SIG-M5 (cell line): ENCODE data around the gene POLN.

Experiments used
- DNase-seq: peaks from one replicate; lab custom pipeline; 2025; lab: John Stamatoyannopoulos, UW

POLN gene

DNA sequence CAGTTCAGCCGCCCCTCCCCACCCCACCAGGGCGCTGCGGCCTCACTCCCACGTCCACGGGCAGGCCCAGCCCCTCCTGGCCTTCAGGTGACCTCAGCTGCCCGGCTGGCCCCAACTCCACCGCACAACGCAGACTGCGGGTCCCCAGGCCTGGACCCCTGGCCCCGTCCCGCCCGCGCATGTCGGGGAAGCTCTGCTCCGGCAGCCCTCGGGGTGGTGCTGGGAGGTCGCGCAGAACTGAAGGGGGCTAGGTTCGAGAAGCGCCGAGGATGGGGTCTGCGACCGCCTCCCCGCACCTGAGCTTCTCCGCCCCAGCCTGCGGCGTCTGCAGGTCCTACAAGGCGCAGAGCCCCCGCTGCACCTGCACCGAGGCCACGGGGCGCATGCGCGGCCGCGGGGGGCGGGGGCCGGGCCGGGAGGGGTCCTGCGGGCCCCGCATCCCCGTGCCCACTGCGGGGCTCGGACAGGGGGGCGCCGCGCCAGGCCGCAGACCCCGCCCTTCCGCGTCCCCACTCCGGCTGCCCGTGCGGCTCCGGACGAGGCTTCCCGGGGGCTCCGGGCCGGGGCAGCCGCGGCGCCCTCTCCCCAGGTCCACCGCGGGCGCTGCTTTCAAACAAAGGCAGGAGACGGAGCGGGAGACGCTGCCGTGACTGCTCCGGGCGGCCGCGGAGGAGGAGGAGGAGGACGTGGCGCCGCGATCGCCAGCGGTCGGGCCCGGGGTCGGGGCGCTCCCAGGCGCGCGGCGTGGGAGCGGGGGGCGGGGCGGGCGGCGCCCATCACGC, 183.5 kb downstream of the POLN start:
- no peak for DNase-seq

DNA sequence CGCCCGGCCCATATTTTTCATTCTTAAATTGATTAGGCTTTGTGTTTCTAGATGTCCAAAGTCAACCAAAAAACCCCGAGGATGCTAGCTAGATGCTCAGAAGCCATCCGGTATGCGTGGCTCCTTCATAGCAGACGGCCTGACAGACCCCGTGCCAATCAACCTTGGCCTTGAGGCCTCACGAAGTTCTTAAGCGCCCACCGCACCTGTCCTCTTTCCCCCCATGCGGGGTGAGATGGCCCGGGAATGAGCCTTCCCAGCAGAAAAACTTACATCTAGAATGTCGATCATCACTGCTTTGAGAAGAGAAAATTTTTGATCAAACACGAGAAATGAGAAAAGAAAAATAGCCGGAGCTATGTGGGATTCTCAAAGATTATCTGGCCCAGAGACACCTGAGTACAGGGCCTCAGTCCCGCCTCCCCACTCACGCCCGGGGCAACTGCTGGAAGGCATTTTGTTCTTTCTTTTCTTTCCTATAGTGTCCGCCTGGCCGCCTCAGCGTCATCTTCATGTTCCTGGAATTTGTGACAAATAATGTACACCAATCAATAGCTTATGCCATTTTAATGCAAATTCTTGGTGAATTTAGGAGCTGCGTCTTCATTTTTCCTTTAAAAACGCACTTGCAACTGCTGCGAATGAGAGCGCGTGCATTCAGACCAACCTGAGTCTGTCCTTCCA, 184.4 kb downstream of the POLN start:
- no peak for DNase-seq

GRCh38 chr4:2054217-2054616, 187.7 kb downstream of the POLN start:
- DNase-seq, result no peak

- no peak for DNase-seq
Measured at GRCh38 chr4:2051086-2051485, 190.8 kb downstream of the POLN start.

- DNase-seq, result no peak
Measured at GRCh38 chr4:2049811-2050210, 192.1 kb downstream of the POLN start.

DNA sequence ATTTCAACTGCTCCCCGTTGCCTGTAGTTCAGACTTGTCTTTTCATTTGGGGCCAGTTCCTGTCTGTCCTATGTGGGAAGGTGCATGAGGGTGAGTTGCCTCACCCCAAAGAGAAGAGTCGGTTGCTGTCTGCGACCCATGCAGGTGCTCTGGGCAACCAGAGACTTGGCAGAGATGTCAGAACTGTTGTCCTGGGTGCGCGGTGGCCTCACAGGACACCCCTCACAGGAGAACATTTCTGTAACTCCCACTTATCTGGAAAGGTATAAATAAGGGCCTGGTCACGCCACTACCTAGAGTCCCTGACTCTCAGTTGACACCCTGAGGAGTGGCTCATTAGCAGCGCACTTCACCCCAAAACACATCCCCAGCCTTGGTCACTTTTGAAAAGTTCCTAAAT, 192.5 kb downstream of the POLN start:
- DNase-seq, result no peak

DNA sequence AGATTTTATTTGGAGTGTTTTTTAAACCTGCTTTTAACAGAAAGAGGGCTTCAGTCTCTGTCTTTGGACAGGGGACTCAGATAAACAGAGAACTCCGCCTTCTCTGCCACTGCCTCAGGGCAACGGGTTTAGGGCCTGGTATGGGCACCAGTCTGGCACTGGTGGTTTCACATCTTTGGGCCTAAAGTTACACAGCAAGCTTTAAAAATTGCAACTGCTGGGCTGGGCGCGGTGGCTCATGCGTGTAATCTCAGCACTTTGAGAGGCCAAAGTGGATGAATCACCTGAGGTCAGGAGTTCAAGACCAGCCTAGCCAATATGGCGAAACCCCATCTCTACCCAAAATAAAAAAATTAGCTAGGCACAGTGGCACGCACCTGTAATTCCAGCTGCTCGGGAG, 193.1 kb downstream of the POLN start:
- no peak for DNase-seq

- DNase-seq, result no peak
Measured at GRCh38 chr4:2047781-2048581, 193.9 kb downstream of the POLN start.

DNA sequence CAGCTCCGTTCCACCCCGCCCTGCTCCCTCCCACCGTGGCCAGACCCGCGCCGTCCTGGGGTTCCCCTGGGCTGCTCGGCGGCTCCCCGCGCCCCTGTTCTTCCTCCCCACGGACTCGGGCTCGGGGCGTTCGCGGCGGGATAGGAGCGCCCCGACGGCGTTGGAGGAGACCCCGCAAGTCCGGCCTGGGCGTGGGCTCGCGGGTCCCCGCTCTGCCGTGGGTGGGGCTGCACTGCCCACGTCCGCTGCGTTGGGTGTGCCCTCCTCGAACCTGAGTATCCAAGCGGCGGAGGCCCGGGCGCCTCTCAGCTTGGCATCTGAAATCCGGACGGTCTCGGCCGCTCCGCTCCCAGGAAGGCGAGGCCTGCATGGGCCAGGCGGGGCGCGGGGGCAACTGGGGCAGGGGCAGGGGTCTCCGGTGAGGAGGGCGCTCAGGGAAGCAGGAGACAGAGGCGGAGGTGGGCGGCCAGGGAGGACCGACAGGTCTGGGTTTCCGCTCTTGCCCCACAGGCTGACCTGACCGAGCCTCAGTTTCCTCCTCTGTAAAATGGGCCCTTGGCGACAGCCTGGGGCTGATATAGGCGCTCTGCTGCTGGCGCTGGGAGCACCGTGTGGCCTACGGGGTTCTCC, 194.8 kb downstream of the POLN start:
- no peak for DNase-seq

DNA sequence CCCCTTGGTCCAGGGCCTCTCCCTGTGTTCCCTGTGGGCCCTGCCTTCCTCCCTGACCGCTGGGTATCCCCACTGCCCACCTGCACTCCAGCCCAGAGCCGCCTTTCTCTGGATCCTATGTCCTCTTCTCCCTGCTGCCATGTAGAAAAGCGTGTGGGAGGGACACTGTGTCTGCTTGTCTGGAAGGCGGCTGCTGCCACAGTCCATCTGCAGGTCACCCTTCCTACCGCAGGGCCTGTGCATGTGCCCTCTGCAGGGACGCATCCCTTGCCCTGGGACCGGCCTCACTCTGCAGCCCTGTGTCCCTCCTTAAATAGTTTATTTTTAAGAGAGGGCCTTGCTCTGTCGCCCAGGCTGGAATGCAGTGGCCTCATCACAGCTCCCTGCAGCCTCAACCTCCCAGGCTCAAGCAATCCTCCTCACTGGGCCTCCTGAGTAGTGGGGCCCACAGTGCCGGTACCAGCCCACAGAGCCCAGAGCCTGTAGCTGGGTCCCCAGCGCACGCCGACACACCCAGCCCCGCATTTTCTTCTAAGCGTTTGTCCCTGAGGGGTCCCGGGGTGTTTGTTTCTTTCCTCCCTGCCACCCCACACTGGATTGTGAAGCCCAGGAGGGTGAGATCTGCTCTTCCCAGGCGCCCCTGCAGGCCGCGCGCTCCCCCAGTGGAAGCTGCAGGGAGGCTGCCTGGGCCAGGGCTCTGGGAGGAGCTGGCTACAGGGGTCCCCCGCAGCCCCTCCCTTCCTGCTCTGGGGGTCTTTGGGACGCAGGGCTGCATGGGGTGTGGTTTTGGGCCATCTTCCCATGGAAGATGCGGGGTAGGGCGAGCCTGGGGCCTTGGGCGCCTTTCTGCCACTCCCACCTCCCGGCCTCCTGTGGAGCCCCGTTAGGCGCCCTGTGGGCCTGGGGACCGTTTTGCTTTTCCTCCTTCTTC, 195.6 kb downstream of the POLN start:
- DNase-seq, result no peak

DNA sequence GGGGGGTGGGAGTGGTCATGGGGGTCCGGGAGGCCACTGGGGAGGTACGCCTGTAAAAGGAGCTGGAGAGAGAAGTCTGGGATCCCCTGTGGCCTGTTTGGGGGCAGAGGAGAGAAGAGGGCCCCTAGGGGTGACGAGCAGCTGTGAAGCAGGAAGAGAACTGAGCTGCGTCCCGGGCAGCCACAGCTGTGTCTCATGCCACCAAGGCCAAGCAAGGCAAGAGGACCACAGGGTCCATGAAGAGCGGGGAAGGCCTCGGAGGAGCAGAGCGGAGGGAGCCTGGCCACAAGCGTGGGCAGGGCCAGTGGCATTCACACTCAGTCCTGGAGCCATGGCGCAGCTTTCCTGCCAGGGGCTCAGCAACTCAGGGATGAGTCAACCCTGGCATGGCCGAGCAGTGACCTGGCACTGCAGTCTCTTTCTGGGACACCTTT, 196.4 kb downstream of the POLN start:
- DNase-seq, result no peak

DNA sequence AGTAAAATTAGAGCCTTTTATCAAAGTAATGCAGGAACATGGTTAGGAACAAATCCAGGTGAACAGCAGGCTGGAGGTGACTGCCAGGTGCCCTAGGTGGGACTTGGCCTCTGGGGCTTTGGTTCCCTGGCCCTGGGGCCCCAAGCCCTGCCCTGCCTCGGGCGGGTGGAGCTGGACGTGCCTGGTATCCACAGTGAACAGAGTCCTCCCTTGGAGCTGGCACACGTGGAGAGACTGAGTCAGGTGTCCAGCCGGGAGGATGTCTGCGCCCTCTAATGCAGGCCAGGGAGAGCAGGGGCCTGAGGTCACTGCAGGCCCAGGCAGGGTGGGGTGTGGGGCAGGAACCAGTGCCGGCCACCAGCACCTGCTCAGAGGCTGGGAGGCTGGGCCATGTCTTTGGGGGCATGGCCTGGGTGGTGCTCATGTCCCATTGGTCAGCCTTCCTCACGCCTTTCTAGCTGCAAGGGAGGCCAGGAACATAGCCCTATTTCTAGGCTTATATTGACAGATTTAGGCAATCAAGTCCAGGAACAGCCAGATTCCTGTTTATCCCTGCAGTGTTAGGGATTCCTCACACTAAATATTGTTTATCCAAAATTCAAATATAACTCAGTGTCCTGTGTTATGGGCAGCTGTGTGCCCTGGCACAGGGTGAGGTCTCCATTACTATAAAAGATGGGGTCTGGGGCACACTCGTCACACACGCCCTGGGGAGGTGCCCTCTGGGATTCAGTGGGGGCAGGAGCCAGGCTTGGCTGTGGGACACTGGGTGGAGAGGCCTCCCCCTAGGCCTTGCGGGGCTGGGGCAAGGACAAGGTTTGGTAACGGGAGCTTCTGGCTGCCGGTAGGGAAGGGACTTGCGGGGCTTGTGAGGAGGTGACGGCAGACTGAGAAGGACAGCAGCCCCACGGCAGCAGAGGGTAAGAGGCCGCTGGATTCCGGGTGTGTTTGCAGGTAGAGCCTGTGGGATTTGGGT, 197.1 kb downstream of the POLN start:
- no peak for DNase-seq

GRCh38 chr4:2044119-2044485, 197.8 kb downstream of the POLN start:
- no peak for DNase-seq

- no peak for DNase-seq
Measured at GRCh38 chr4:2043396-2044118, 198.4 kb downstream of the POLN start.

DNA sequence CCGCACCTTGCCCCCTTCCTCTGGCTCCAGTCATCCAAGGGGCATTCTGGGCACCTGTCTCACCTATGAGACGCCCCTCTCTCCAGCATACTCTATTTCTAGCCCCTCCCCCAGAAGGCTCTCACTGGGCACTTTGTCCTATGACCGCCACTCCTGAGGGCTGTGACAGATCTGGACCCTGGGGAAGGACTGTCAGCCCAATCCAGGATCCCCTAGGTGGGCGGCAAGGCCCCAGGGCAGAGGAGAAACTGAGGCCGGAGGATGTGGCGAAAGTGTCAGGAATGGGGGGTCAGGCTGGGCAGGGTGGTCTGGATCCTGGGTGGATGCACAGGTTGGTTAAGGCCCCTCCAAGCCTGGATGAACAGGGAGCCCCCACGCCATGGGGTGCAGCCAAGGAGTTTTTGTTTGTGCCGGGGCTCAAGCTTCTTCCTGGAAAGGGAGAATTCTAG, 198.9 kb downstream of the POLN start:
- DNase-seq, result no peak

DNA sequence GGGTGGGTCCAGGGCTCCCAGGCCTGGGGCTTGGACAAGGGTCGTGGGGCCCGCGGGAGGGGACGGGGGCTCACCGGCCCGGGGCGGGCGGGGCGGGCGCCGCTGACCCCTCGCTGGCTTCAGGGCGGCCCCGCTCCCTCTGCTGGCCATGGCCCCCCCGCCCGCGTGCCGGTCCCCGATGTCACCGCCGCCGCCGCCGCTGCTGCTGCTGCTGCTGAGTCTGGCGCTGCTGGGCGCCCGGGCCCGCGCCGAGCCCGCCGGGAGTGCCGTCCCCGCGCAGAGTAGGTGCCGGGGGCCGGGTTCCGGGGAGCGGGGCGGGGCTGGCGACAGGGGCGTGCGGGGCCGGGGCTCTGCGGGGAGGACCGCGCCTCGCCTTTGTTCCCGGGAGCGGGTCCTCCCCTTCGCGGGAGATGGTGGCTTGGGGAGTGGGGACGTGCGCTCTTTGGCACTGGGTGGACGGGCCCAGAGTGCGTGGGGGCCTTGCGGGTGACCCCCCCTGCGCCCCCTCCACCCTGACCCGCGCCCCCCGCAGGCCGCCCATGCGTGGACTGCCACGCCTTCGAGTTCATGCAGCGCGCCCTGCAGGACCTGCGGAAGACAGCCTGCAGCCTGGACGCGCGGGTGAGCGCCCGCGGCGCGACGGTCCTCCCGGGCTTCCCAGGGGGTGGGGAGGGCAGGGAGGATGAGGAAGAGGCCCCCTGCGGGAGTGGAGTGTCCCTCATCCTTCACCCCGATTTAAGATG, 199.5 kb downstream of the POLN start:
- no peak for DNase-seq

DNA sequence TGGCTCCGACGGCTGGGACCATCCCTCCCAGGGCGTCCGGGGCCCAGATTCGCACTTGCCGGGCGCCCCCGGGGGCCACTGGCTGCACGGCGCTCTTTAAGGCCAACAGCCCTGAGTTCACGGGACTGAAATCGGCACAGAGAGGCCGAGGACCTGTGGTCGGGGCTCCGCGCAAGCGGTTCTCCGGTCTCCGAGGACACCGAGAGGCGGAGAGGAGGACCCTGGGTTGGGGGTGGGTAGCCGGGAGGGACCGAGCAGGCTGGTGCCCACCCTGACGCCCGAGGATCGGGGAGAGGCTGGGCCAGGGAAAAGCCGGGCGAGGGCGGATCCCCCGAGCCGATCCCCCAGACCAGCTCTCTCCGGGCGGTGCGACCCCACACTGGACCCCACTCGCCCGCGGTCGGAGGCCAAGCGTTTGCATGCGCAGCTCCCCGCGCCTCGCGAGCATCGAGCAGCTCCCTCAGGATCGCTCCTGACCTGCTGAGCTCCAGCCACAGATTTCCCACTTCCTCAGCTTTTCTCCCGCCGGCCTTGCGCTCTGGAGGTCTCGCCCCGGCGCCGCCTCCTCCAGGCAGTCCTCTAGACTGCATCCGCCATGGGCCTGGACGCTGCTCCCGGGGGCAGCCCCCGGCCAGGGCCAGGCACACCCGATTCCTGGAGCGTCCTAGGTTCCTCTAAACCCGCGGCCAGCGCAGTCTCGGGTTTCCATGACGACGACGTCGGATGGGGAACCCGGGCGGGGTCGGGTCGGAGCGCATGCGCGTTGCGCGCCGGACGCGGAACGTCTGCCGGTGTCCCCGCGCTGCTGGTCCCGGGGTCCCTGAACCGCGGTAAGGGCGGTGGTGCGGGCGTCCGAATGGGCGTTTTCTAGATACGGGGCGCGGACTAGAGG, 200.4 kb downstream of the POLN start:
- DNase-seq, result no peak
